IPS-20b (cell line): ENCODE results near the gene ERVK3-1.

Source experiments
- H3K27ac ChIP-seq: one replicate; pipeline ENCODE4 v1.5.1; 2013; ENCODE audit warnings: low read length
- H3K27me3 ChIP-seq: 2 replicates; pipeline ENCODE4 v1.6.1; 2013; ENCODE audit warnings: mild to moderate bottlenecking, low read length, inconsistent platforms; ENCODE audit not compliant: insufficient read depth
- H3K36me3 ChIP-seq: 2 replicates; pipeline ENCODE4 v1.6.1; 2013; ENCODE audit warnings: low read depth, mild to moderate bottlenecking, inconsistent platforms, low read length, moderate library complexity; ENCODE audit not compliant: insufficient read depth
- H3K4me1 ChIP-seq: 2 replicates; pipeline ENCODE4 v1.6.1; 2013; ENCODE audit warnings: mild to moderate bottlenecking, control low read depth, inconsistent platforms, low read length, moderate library complexity; ENCODE audit not compliant: insufficient read depth
- H3K4me3 ChIP-seq: 2 replicates; pipeline ENCODE4 v1.5.1; 2013; ENCODE audit warnings: mild to moderate bottlenecking, low read length, inconsistent platforms
- H3K9ac ChIP-seq: 2 replicates; pipeline ENCODE4 v1.6.1; 2013; ENCODE audit warnings: low read depth, mild to moderate bottlenecking, inconsistent platforms, low read length, moderate library complexity
- H3K9me3 ChIP-seq: 2 replicates; pipeline ENCODE4 v1.6.1; 2013; ENCODE audit warnings: mild to moderate bottlenecking, low read depth, low read length, inconsistent platforms; ENCODE audit not compliant: insufficient read depth

Gene ERVK3-1

DNA sequence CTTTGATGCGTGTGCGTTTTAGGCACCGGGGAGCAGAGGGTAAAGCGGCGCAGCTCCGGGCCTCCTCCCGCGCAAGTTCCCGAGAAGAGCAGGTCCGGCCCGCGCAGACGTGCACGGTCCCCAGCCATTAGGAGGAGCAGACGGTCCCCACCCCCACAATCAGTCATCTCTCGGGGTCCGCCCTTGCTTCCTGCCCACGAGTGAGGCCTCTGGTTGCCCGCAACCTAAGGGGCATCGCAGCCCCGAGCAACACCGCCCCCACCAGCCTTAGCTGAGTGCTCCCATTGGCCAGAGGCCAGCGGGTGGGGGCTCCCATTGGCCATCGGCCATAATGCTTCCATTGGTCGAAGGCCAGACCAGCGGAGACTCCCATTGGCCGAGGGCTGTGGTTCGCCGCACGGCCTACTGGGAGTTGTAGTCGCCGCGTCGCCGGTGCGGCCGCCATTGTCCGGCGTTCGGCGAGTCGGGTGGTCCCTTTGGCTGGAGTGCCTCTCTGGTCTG lies 26.6 kb upstream of the ERVK3-1 start, which contains the start of gene ZNF8:
ZNF8 (plus strand) TSS at position 415 of the 501 bp plus-strand sequence. CDS start 127 bp downstream, outside the sequence.
- H3K9ac ChIP-seq, result peak within 1 kb of the TSS; percentile 99
- H3K27ac ChIP-seq, result peak within 1 kb of the TSS; percentile 85
- H3K4me3 ChIP-seq, result peak within 1 kb of the TSS; percentile 75
- peaks cover 37% of the 10 kb centered on the region for H3K36me3 ChIP-seq
- peaks cover 5% of the 10 kb centered on the region for H3K4me1 ChIP-seq
- no peaks in the 10 kb centered on the region for H3K9me3 ChIP-seq
- no peaks in the 10 kb centered on the region for H3K27me3 ChIP-seq

DNA sequence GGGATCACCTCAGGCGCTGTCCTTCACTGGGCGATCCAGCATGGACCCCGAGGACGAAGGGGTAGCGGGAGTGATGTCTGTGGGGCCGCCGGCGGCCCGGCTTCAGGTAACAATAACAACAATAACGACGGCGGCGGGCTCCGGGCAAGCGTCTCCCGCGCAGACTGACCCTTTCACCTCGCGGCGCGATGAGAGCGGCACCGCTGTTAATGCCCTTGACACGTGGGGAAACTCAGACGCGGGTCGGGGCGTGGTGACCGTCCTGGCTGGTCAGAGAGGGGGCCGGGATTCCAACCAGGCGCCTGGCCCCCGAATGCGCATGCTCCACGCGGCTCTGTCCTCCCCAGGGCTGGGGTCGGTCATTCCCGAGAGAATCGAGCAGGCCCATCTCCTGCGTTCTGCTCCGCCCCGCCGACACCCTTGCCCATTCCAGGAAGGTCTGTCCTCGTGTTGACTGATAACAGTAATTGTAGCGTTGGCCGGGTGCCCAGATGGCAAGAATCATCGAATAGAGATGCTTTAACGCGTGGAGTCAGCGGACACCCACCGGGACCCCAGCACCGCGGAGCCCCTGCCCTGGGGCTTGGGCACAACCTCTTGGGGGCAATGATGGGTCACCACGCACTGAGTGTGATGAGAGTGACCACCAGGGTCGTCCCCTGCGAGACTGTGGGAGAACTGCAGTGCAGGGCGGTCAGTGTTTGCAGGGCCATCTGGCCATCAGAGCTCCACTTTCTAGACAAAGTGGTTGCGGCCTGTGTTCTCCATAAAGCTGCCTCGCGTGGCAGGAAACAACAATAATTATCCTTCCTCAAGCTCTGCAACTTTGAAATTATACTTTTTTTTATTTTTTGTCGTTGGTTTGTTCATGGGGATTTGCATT lies 25.9 kb upstream of the ERVK3-1 start:
- Histone ChIP-seq H3K27ac (peak overlapping the region; percentile 85), H3K4me3 (peak overlapping the region; percentile 75), H3K4me1 (peaks cover 5% of the 10 kb centered on the region), H3K36me3 (peaks cover 39% of the 10 kb centered on the region), H3K27me3 (no peaks in the 10 kb centered on the region), H3K9me3 (no peaks in the 10 kb centered on the region), H3K9ac (peak overlapping the region; percentile 99)

DNA sequence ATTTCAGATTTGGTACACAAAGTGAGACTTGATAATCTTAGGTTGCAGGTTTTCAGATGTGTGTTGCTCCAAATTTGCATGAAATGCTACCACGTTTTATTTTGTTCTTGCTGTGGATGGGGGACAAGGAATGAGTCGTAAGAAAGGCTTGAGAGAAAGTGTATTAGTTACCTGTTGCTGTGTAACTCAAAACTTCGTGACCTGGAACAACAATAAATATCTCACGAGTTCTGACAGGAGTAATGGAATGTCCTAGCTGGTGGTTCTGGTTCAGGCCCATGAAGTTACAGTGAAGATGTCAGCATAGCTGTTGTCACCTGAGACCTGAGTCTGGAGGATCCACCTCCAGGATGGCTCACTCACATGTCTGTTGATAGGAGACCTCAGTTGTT lies 25.3 kb upstream of the ERVK3-1 start:
- H3K27ac ChIP-seq, result no peak overlapping the region
- peak overlapping the region; percentile 75 for H3K4me3 ChIP-seq
- peak overlapping the region; percentile 99 for H3K9ac ChIP-seq
- H3K36me3 ChIP-seq, result peaks cover 38% of the 10 kb centered on the region
- no peaks in the 10 kb centered on the region for H3K27me3 ChIP-seq
- H3K4me1 ChIP-seq, result peaks cover 5% of the 10 kb centered on the region
- H3K9me3 ChIP-seq, result no peaks in the 10 kb centered on the region

DNA sequence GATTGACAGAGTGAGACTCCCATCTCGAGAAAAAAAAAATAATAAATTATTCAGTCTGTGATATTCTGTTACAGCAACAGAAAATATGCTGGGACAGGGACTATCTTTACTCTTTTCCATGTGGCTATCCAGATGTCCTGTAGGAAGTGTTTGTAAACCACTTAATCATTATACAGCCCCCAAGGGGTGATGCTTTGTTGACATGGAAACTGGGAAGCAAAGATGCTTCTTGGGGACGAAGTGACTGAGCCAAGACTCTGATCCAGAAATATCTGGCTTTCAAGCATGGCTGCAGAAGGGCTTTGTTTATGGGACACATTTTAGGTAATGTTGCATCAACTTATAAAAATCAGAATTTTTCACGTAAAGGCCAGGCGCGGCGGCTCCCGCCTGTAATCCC lies 21.0 kb upstream of the ERVK3-1 start:
- no peak overlapping the region for H3K27ac ChIP-seq
- H3K4me1 ChIP-seq, result peaks cover 5% of the 10 kb centered on the region
- H3K9ac ChIP-seq, result no peak overlapping the region
- H3K27me3 ChIP-seq, result no peaks in the 10 kb centered on the region
- H3K4me3 ChIP-seq, result no peak overlapping the region
- H3K9me3 ChIP-seq, result no peaks in the 10 kb centered on the region
- peaks cover 79% of the 10 kb centered on the region for H3K36me3 ChIP-seq

DNA sequence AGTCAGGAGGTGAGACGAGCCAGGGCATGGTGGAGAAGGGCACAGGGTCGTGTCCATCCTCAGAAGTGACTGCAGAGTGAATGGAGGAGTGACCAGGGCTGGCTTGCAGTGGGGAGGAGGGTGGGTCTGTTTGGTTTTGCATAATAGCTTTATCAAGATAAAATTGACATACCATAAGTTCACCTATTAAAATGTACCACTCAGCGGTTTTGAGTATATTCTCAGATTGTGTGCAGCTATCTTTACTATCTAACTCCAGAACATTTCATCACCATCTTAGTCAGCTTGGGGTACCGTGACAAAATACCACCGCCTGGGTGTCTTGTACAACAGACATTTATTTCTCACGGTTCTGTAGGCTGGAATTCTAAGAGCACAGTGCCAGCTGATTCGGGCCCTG lies 13.2 kb upstream of the ERVK3-1 start:
- H3K9ac ChIP-seq, result no peak overlapping the region
- no peak overlapping the region for H3K4me3 ChIP-seq
- no peaks in the 10 kb centered on the region for H3K27me3 ChIP-seq
- peaks cover 5% of the 10 kb centered on the region; the same call in 1 of the 2 replicates for H3K9me3 ChIP-seq
- no peak overlapping the region for H3K27ac ChIP-seq
- no peaks in the 10 kb centered on the region for H3K4me1 ChIP-seq
- H3K36me3 ChIP-seq, result peaks cover 95% of the 10 kb centered on the region

DNA sequence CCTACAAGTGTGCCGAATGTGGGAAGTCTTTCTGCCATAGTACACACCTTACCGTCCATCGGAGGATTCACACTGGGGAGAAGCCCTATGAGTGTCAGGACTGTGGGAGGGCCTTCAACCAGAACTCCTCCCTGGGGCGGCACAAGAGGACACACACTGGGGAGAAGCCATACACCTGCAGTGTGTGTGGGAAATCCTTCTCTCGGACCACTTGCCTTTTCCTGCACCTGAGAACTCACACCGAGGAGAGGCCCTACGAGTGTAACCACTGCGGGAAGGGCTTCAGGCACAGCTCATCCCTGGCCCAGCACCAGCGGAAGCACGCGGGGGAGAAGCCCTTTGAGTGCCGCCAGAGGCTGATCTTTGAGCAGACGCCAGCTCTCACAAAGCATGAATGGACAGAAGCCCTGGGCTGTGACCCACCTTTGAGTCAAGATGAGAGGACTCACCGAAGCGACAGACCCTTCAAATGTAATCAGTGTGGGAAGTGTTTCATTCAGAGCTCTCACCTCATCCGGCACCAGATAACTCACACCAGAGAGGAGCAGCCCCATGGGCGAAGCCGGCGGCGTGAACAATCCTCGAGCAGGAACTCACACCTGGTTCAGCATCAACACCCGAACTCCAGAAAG lies 10.3 kb upstream of the ERVK3-1 start:
- Histone ChIP-seq H3K27ac (no peak overlapping the region), H3K9me3 (peaks cover 5% of the 10 kb centered on the region; the same call in 1 of the 2 replicates), H3K4me3 (no peak overlapping the region), H3K4me1 (no peaks in the 10 kb centered on the region), H3K9ac (no peak overlapping the region), H3K36me3 (peaks cover 88% of the 10 kb centered on the region), H3K27me3 (no peaks in the 10 kb centered on the region)

DNA sequence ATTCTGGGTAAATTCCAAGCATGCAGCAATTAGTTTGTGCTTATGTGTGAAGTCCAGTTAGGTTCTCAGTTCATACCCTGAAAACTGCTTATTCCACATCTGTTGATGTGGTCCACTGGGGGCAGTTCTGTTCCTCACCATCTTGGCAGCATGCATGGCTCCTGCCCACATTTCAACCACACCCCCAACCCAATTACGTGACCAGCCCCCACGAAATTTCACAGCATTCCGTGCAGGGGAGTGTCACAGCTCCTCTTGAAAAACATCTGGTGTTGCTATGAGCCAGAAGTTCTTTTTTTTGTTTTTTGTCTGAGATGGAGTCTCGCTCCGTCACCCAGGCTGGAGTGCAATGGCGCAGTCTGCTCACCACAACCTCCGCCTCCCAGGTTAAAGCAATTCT lies 9.1 kb upstream of the ERVK3-1 start:
- no peak overlapping the region for H3K27ac ChIP-seq
- peaks cover 5% of the 10 kb centered on the region; the same call in 1 of the 2 replicates for H3K9me3 ChIP-seq
- no peak overlapping the region for H3K9ac ChIP-seq
- no peaks in the 10 kb centered on the region for H3K4me1 ChIP-seq
- peaks cover 91% of the 10 kb centered on the region for H3K36me3 ChIP-seq
- H3K27me3 ChIP-seq, result no peaks in the 10 kb centered on the region
- no peak overlapping the region for H3K4me3 ChIP-seq

DNA sequence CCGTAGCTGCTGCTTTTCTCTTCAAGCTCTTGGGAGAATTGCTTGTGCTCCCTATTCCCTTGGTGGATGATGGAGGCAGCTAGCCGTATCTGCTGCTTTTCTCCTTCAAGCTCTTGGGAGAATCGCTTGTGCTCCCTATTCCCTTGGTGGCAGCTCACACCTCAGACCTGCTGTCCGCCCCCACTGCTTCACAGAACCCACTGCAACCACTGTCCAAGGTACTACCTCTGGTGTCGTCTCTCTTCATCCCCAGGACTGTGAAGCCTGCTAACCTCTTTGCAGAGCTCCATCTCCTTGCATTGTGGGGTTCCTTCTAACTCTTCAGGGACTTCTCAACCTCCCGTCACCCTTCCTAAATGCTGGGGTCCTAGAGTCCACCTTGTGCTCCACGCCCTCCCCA lies 4.6 kb upstream of the ERVK3-1 start:
- peaks cover 63% of the 10 kb centered on the region for H3K36me3 ChIP-seq

DNA sequence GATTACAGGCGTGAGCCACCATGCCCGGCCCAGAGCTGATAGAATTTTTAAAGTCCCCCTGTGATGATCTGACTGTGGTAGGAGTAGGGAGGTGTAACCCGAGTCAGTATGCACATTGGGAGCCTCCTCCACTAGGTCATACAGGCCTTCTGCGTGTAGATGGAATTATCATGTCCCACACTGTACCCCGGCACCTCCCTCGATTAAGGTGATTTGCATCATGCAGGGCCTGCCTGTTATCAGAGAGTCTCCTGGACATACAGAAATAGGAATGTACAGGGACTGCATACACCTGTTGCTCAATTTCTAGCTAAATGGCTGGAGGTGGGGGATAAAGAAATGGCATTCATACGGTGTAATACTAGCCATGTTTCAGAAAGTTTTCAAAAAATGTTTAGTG lies 922 bp upstream of the ERVK3-1 start:
- H3K9ac ChIP-seq, result no peak overlapping the region; the same call in 1 of the 2 replicates
- H3K4me3 ChIP-seq, result peak overlapping the region; percentile 90
- H3K9me3 ChIP-seq, result no peaks in the 10 kb centered on the region
- H3K4me1 ChIP-seq, result peaks cover 5% of the 10 kb centered on the region; the same call in 1 of the 2 replicates
- H3K36me3 ChIP-seq, result peaks cover 62% of the 10 kb centered on the region
- no peak overlapping the region for H3K27ac ChIP-seq
- H3K27me3 ChIP-seq, result no peaks in the 10 kb centered on the region

More for the DNA sequence above, 4.6 kb upstream of the ERVK3-1 start:
- Histone ChIP-seq H3K9me3 (no peaks in the 10 kb centered on the region), H3K27ac (no peak overlapping the region), H3K9ac (no peak overlapping the region), H3K27me3 (no peaks in the 10 kb centered on the region), H3K4me1 (no peaks in the 10 kb centered on the region; the same call in 1 of the 2 replicates), H3K4me3 (no peak overlapping the region)

DNA sequence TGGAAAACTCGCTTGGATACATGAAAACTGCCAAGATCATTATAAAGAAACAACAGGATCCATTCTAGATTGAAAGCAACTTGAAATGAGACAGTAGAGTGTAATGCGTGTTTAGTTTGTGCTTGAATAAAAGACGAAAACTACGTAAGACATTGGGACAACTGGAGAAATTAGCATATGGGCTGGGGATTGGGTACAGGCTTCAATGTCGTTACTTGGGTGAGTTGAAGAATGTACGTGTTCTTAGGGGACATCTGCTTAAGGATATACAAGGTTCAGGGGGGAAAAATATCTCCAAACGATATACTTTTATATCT lies 471 bp upstream of the ERVK3-1 start:
- Histone ChIP-seq H3K27me3 (no peaks in the 10 kb centered on the region), H3K9ac (peak overlapping the region; percentile 18; the same call in 1 of the 2 replicates), H3K36me3 (peaks cover 65% of the 10 kb centered on the region), H3K4me1 (peaks cover 5% of the 10 kb centered on the region; the same call in 1 of the 2 replicates), H3K27ac (no peak overlapping the region), H3K9me3 (no peaks in the 10 kb centered on the region), H3K4me3 (peak overlapping the region; percentile 90)

DNA sequence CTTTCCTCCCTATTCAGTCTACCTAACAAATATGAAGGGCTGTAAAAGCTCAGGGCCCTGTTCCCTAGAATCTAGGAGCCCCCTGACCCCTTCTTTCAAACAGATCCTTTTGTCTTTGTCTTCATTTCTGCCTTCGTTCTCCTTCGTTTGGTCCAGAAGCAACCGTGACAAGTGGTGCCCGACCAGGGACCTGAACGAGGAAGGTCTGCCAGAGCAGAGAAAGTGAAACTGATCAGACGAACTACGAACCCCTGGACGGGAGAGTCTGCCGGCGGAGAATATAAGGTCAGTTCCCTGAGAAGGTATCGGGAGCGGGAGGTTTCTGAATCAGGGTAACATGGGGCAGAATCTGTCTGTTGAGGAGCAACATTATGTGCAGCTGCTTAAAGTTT lies 751 bp downstream of the ERVK3-1 start:
- Histone ChIP-seq H3K4me1 (peaks cover 5% of the 10 kb centered on the region; the same call in 1 of the 2 replicates), H3K36me3 (peaks cover 55% of the 10 kb centered on the region), H3K9me3 (no peaks in the 10 kb centered on the region), H3K27me3 (no peaks in the 10 kb centered on the region), H3K9ac (peak overlapping the region; percentile 81), H3K27ac (no peak overlapping the region), H3K4me3 (peak overlapping the region; percentile 90)
